ENCODE results near the gene EFNA2. TPM values are rescaled to one million over a fixed set of nuclear protein-coding genes. Genes with fewer than 3 reads are reported as not detected.

The EFNA2 gene
- total and polyA plus RNA-seq, 4 donors, result 2.1 to 18.7 (median 10.8) TPM

- Histone ChIP-seq H3K27ac (ENCODE audit: low read depth, low read length) (no peak overlapping the region), H3K27me3 (ENCODE audit: control insufficient read depth, insufficient read depth, low read length) (no peaks in the 10 kb centered on the region), H3K4me1 (ENCODE audit: control insufficient read depth, insufficient read depth, low read length) (peaks cover 15% of the 10 kb centered on the region), H3K36me3 (ENCODE audit: control insufficient read depth, insufficient read depth, low read length) (peaks cover 11% of the 10 kb centered on the region), H3K4me3 (ENCODE audit: low read depth, low read length) (no peak overlapping the region), H3K9me3 (ENCODE audit: control insufficient read depth, insufficient read depth, low read length) (no peaks in the 10 kb centered on the region)
- 70% methylated on average over 18 of the region's 28 CpGs for WGBS (ENCODE audit: insufficient coverage)
- peak in 1 of 6 donors; percentile 29 for DNase-seq (ENCODE audit: low read depth in 4 of 6, low spot score in 6 of 6)
These were observed 24.5 kb downstream of the EFNA2 start for GRCh38 chr19:1309977-1310852.

- Histone ChIP-seq H3K9me3 (ENCODE audit: control insufficient read depth, insufficient read depth, low read length) (no peaks in the 10 kb centered on the region), H3K4me1 (ENCODE audit: control insufficient read depth, insufficient read depth, low read length) (peaks cover 19% of the 10 kb centered on the region), H3K27ac (ENCODE audit: low read depth, low read length) (no peak overlapping the region), H3K27me3 (ENCODE audit: control insufficient read depth, insufficient read depth, low read length) (no peaks in the 10 kb centered on the region), H3K36me3 (ENCODE audit: control insufficient read depth, insufficient read depth, low read length) (peaks cover 11% of the 10 kb centered on the region), H3K4me3 (ENCODE audit: low read depth, low read length) (no peak overlapping the region)
- DNase-seq (ENCODE audit: low read depth in 4 of 6, low spot score in 6 of 6), result no peak
- WGBS (ENCODE audit: insufficient coverage), result 71% methylated on average over 7 of the region's 18 CpGs
These were observed 25.1 kb downstream of the EFNA2 start for GRCh38 chr19:1310853-1311180.

GRCh38 chr19:1311543-1312091 is 25.9 kb downstream of the EFNA2 start:
- 62% methylated on average over 13 of the region's 21 CpGs for WGBS (ENCODE audit: insufficient coverage)
- no peak for DNase-seq (ENCODE audit: low read depth in 4 of 6, low spot score in 6 of 6)
- Histone ChIP-seq H3K4me3 (ENCODE audit: low read depth, low read length) (no peak overlapping the region), H3K27ac (ENCODE audit: low read depth, low read length) (no peak overlapping the region), H3K27me3 (ENCODE audit: control insufficient read depth, insufficient read depth, low read length) (no peaks in the 10 kb centered on the region), H3K36me3 (ENCODE audit: control insufficient read depth, insufficient read depth, low read length) (peaks cover 11% of the 10 kb centered on the region), H3K9me3 (ENCODE audit: control insufficient read depth, insufficient read depth, low read length) (no peaks in the 10 kb centered on the region), H3K4me1 (ENCODE audit: control insufficient read depth, insufficient read depth, low read length) (peaks cover 25% of the 10 kb centered on the region)

- H3K9me3 ChIP-seq (ENCODE audit: control insufficient read depth, insufficient read depth, low read length), result no peaks in the 10 kb centered on the region
- H3K27me3 ChIP-seq (ENCODE audit: control insufficient read depth, insufficient read depth, low read length), result no peaks in the 10 kb centered on the region
- no peak overlapping the region for H3K4me3 ChIP-seq (ENCODE audit: low read depth, low read length)
- no peak for DNase-seq (ENCODE audit: low read depth in 4 of 6, low spot score in 6 of 6)
- WGBS (ENCODE audit: insufficient coverage), result 67% methylated on average over 49 of the region's 61 CpGs
- no peak overlapping the region for H3K27ac ChIP-seq (ENCODE audit: low read depth, low read length)
- H3K4me1 ChIP-seq (ENCODE audit: control insufficient read depth, insufficient read depth, low read length), result peaks cover 25% of the 10 kb centered on the region
- peaks cover 11% of the 10 kb centered on the region for H3K36me3 ChIP-seq (ENCODE audit: control insufficient read depth, insufficient read depth, low read length)
These were observed 27.4 kb downstream of the EFNA2 start for GRCh38 chr19:1312767-1313694.

GRCh38 chr19:1313695-1314613 is 28.3 kb downstream of the EFNA2 start:
- WGBS (ENCODE audit: insufficient coverage), result 69% methylated on average over 28 of the region's 32 CpGs
- DNase-seq (ENCODE audit: low read depth in 4 of 6, low spot score in 6 of 6), result peak in 1 of 6 donors; percentile 27
- Histone ChIP-seq H3K4me3 (ENCODE audit: low read depth, low read length) (no peak overlapping the region), H3K9me3 (ENCODE audit: control insufficient read depth, insufficient read depth, low read length) (no peaks in the 10 kb centered on the region), H3K4me1 (ENCODE audit: control insufficient read depth, insufficient read depth, low read length) (peaks cover 31% of the 10 kb centered on the region), H3K36me3 (ENCODE audit: control insufficient read depth, insufficient read depth, low read length) (peaks cover 13% of the 10 kb centered on the region), H3K27me3 (ENCODE audit: control insufficient read depth, insufficient read depth, low read length) (no peaks in the 10 kb centered on the region), H3K27ac (ENCODE audit: low read depth, low read length) (no peak overlapping the region)

- H3K4me1 ChIP-seq (ENCODE audit: control insufficient read depth, insufficient read depth, low read length), result peaks cover 32% of the 10 kb centered on the region
- H3K4me3 ChIP-seq (ENCODE audit: low read depth, low read length), result no peak overlapping the region
- H3K9me3 ChIP-seq (ENCODE audit: control insufficient read depth, insufficient read depth, low read length), result no peaks in the 10 kb centered on the region
- H3K27me3 ChIP-seq (ENCODE audit: control insufficient read depth, insufficient read depth, low read length), result no peaks in the 10 kb centered on the region
- peak in 2 of 6 donors; percentile 77 to 86 for DNase-seq (ENCODE audit: low read depth in 4 of 6, low spot score in 6 of 6)
- no peak overlapping the region for H3K27ac ChIP-seq (ENCODE audit: low read depth, low read length)
- H3K36me3 ChIP-seq (ENCODE audit: control insufficient read depth, insufficient read depth, low read length), result peaks cover 13% of the 10 kb centered on the region
- 9% methylated on average over 56 of the region's 58 CpGs for WGBS (ENCODE audit: insufficient coverage)
These were observed 29.9 kb downstream of the EFNA2 start for GRCh38 chr19:1315470-1316166.

GRCh38 chr19:1316466-1316865 is 30.8 kb downstream of the EFNA2 start:
- WGBS (ENCODE audit: insufficient coverage), result 79% methylated on average over 11 of the region's 13 CpGs
- Histone ChIP-seq H3K9me3 (ENCODE audit: control insufficient read depth, insufficient read depth, low read length) (no peaks in the 10 kb centered on the region), H3K27me3 (ENCODE audit: control insufficient read depth, insufficient read depth, low read length) (no peaks in the 10 kb centered on the region), H3K4me1 (ENCODE audit: control insufficient read depth, insufficient read depth, low read length) (peaks cover 32% of the 10 kb centered on the region), H3K4me3 (ENCODE audit: low read depth, low read length) (no peak overlapping the region), H3K36me3 (ENCODE audit: control insufficient read depth, insufficient read depth, low read length) (peaks cover 12% of the 10 kb centered on the region), H3K27ac (ENCODE audit: low read depth, low read length) (no peak overlapping the region)
- DNase-seq (ENCODE audit: low read depth in 4 of 6, low spot score in 6 of 6), result no peak

GRCh38 chr19:1317274-1318003 is 31.8 kb downstream of the EFNA2 start:
- Histone ChIP-seq H3K27me3 (ENCODE audit: control insufficient read depth, insufficient read depth, low read length) (no peaks in the 10 kb centered on the region), H3K4me1 (ENCODE audit: control insufficient read depth, insufficient read depth, low read length) (peaks cover 32% of the 10 kb centered on the region), H3K27ac (ENCODE audit: low read depth, low read length) (no peak overlapping the region), H3K9me3 (ENCODE audit: control insufficient read depth, insufficient read depth, low read length) (no peaks in the 10 kb centered on the region), H3K4me3 (ENCODE audit: low read depth, low read length) (no peak overlapping the region), H3K36me3 (ENCODE audit: control insufficient read depth, insufficient read depth, low read length) (peaks cover 17% of the 10 kb centered on the region)
- DNase-seq (ENCODE audit: low read depth in 4 of 6, low spot score in 6 of 6), result no peak
- WGBS (ENCODE audit: insufficient coverage), result 78% methylated on average over 13 of the region's 17 CpGs

Data from spinal cord (tissue), 10 donors.